ENCODE data around the gene KIF13A.
"Not testable (repeated sequence)": the region's sequence is repeated elsewhere in the genome, so short reads cannot be mapped to it uniquely, and the experiment has no call there.

KIF13A gene

GRCh38 chr6:17744019-17744756, 243.2 kb downstream of the KIF13A start:
- DNase-seq (ENCODE audit: low read depth) = no peak
- H3K4me3 ChIP-seq (ENCODE audit: low read depth, low read length) = no peak overlapping the region
- TF ChIP-seq CTCF (IDR thresholded peaks at IDR 0.05; ENCODE audit: low read depth, low read length, missing control alignments) = no peak
- in situ Hi-C loops (cut with HindIII; ENCODE audit: low sequenced_read_pairs) = no loop called here

GRCh38 chr6:17741507-17741906, 245.9 kb downstream of the KIF13A start:
- no peak for TF ChIP-seq CTCF (IDR thresholded peaks at IDR 0.05; ENCODE audit: low read depth, low read length, missing control alignments)
- no peak for DNase-seq (ENCODE audit: low read depth)
- H3K4me3 ChIP-seq (ENCODE audit: low read depth, low read length) = no peak overlapping the region
- in situ Hi-C loops (cut with HindIII; ENCODE audit: low sequenced_read_pairs) = no loop called here

- no peak for DNase-seq (ENCODE audit: low read depth)
- H3K4me3 ChIP-seq (ENCODE audit: low read depth, low read length) = no peak overlapping the region
- in situ Hi-C loops (cut with HindIII; ENCODE audit: low sequenced_read_pairs) = no loop called here
- no peak for TF ChIP-seq CTCF (IDR thresholded peaks at IDR 0.05; ENCODE audit: low read depth, low read length, missing control alignments)
These were observed 246.7 kb downstream of the KIF13A start for GRCh38 chr6:17740559-17741220.

- no peak for TF ChIP-seq CTCF (IDR thresholded peaks at IDR 0.05; ENCODE audit: low read depth, low read length, missing control alignments)
- DNase-seq (ENCODE audit: low read depth) = no peak
These were observed 249.7 kb downstream of the KIF13A start for GRCh38 chr6:17737704-17738252.

GRCh38 chr6:17735311-17735710, 252.1 kb downstream of the KIF13A start:
- H3K4me3 ChIP-seq (ENCODE audit: low read depth, low read length); in situ Hi-C loops (cut with HindIII; ENCODE audit: low sequenced_read_pairs); DNase-seq (ENCODE audit: low read depth): not testable (repeated sequence)

More at GRCh38 chr6:17737704-17738252, 249.7 kb downstream of the KIF13A start:
- in situ Hi-C loops (cut with HindIII; ENCODE audit: low sequenced_read_pairs) = no loop called here
- no peak overlapping the region for H3K4me3 ChIP-seq (ENCODE audit: low read depth, low read length)

GRCh38 chr6:17730078-17730704, 257.2 kb downstream of the KIF13A start:
- no peak for TF ChIP-seq CTCF (IDR thresholded peaks at IDR 0.05; ENCODE audit: low read depth, low read length, missing control alignments)
- H3K4me3 ChIP-seq (ENCODE audit: low read depth, low read length) = no peak overlapping the region
- DNase-seq (ENCODE audit: low read depth) = no peak
- in situ Hi-C loops (cut with HindIII; ENCODE audit: low sequenced_read_pairs) = no loop called here

Data from astrocyte of the cerebellum (primary cell).